NCI-H526 treated with DMSO at 0.1 percent for 48 hours (cell line): Measurements from ENCODE around the gene CHPF2.
A peak's percentile ranks its signal among the peaks of the same experiment; 100 is the strongest.

Experiments used
- DNase-seq: peaks from one replicate; lab custom pipeline; 2025; lab: John Stamatoyannopoulos, UW

CHPF2 gene

GRCh38 chr7:151264615-151265014, 32.3 kb downstream of the CHPF2 start:
- DNase-seq, result no peak

- no peak for DNase-seq
Measured at GRCh38 chr7:151265351-151265931, 33.2 kb downstream of the CHPF2 start.

GRCh38 chr7:151269511-151269910, 37.2 kb downstream of the CHPF2 start:
- DNase-seq, result no peak

GRCh38 chr7:151271699-151272355, 39.5 kb downstream of the CHPF2 start:
- DNase-seq, result no peak

GRCh38 chr7:151272405-151272804, 40.1 kb downstream of the CHPF2 start:
- no peak for DNase-seq

GRCh38 chr7:151272877-151273276, 40.6 kb downstream of the CHPF2 start:
- DNase-seq, result no peak

- DNase-seq, result no peak
Measured at GRCh38 chr7:151273651-151274390, 41.5 kb downstream of the CHPF2 start.

GRCh38 chr7:151274396-151274795, 42.1 kb downstream of the CHPF2 start:
- DNase-seq, result no peak

- DNase-seq, result no peak
Measured at GRCh38 chr7:151274936-151275812, 42.9 kb downstream of the CHPF2 start.

GRCh38 chr7:151275813-151276577, 43.7 kb downstream of the CHPF2 start:
- no peak for DNase-seq

- DNase-seq, result peak; percentile 42
Measured at GRCh38 chr7:151276666-151277590, 44.6 kb downstream of the CHPF2 start.

GRCh38 chr7:151277631-151278030, 45.3 kb downstream of the CHPF2 start:
- no peak for DNase-seq

GRCh38 chr7:151278949-151279348, 46.7 kb downstream of the CHPF2 start:
- DNase-seq, result no peak

- no peak for DNase-seq
Measured at GRCh38 chr7:151279868-151280267, 47.6 kb downstream of the CHPF2 start.

GRCh38 chr7:151280388-151281019, 48.2 kb downstream of the CHPF2 start:
- no peak for DNase-seq

GRCh38 chr7:151281686-151282085, 49.4 kb downstream of the CHPF2 start:
- no peak for DNase-seq

GRCh38 chr7:151282111-151282510, 49.8 kb downstream of the CHPF2 start:
- no peak for DNase-seq

- no peak for DNase-seq
Measured at GRCh38 chr7:151283302-151283701, 51.0 kb downstream of the CHPF2 start.

- DNase-seq, result no peak
Measured at GRCh38 chr7:151286148-151286547, 53.9 kb downstream of the CHPF2 start.
